GM19467 (cell line): ENCODE data around the gene CEP63.
"Not testable (repeated sequence)": the region's sequence is repeated elsewhere in the genome, so short reads cannot be mapped to it uniquely, and the experiment has no call there.

ENCODE experiments used
- ATAC-seq: cut with Tn5 transposase; IDR thresholded peaks from one replicate; pipeline ENCODE4 v1.9.1; 2021; ENCODE audit warnings: mild to moderate bottlenecking, moderate library complexity; ENCODE audit not compliant: unreplicated experiment

Gene CEP63

DNA sequence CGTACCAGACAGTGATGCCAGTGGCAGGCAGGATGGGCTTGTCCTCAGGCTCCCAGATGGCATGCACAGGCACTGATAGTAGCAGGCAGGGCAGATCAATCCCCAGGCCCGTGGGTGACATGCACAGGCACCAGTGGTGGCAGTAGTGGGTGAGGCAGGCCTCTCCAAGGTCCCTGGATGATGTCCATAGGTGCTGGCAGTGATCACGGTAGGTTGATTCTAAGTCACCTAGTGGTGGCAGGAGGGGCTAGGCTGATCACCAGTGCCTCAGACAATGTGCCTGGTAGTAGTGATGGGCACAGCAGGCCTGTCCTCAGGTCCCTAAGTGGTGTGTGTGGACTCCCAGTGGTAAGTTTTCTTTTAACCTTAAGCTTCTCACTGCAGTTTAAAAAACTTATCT is 19.6 kb downstream of the CEP63 start:
- ATAC-seq = no peak

- no peak for ATAC-seq
Observed at GRCh38 chr3:134511500-134511899, 25.6 kb downstream of the CEP63 start.

DNA sequence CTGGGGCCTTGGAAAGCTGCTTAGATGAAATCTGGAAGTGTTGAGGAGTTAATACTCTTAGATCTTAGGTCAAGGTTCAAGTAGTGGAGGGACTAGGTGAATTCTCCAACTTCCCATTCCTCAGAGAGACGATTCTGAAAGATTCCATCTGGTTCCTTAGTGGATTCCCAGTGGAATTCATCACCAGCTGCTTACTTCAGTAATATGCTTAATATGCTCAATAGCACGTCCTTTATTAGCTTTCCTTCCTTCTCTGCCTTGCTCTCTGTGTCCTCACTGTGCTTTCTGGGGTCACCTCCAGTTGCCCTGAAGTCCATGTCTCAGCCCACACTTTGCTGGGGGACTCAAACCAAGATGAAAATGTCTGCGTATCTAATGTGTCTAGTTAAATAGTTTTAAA is 31.0 kb downstream of the CEP63 start:
- ATAC-seq = no peak

GRCh38 chr3:134517791-134518190 is 31.9 kb downstream of the CEP63 start:
- no peak for ATAC-seq

- no peak for ATAC-seq
Observed at GRCh38 chr3:134522541-134522940, 36.7 kb downstream of the CEP63 start.

DNA sequence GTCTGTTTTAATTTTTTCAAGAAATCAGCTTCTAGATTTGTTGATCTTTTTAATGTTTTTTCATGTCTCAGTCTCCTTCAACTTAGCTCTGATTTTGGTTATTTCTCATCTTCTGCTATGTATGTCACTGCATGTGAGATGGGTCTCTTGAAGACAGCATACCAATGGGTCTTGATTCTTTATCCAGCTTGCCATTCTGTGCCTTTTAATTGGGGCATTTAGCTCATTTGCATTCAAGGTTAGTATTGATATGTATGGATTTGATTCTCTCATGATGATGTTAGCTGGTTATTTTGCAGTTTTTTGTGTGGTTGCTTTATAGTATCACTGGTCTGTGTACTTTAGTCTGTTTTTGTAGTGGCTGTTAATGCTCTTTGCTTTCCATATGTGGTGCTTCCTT is 39.4 kb downstream of the CEP63 start:
- no peak for ATAC-seq

DNA sequence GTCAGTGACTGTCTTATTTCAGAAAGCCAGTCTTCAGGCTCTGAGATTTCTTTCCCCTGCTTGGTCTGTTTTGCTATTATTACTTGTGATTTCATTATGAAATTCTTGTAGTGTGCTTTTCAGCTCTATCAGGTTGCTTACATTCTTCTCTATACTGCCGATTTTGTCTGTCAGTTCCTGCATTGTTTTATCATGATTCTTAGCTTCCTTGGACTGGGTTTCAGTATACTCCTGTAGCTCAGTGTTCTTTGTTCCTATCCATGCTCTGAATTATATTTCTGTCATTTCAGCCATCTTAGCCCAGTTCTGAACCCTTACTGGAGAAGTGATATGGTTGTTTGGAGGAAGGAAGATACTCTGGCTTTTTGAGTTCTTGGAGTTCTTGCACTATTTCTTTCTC is 40.5 kb downstream of the CEP63 start:
- ATAC-seq = no peak

DNA sequence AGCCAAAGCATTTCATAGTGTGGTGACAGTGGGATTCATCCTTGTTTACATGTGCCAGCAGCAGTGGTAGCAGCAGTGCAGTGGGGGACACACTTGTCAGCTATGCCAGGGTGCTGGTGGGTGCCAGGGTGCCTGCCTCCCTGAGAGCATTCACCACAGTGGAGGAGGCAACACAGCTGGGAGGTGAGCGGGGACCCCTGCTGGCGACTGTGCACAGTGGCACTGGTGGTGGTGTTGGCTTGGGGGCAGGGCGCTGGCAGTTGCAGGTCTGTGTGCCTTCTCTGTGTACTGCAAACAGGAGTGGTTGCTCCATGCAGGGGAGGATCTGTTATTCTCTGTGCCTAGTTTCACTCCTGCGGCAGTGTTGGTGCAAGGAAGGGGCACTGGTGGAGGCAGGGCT is 41.2 kb downstream of the CEP63 start:
- no peak for ATAC-seq

DNA sequence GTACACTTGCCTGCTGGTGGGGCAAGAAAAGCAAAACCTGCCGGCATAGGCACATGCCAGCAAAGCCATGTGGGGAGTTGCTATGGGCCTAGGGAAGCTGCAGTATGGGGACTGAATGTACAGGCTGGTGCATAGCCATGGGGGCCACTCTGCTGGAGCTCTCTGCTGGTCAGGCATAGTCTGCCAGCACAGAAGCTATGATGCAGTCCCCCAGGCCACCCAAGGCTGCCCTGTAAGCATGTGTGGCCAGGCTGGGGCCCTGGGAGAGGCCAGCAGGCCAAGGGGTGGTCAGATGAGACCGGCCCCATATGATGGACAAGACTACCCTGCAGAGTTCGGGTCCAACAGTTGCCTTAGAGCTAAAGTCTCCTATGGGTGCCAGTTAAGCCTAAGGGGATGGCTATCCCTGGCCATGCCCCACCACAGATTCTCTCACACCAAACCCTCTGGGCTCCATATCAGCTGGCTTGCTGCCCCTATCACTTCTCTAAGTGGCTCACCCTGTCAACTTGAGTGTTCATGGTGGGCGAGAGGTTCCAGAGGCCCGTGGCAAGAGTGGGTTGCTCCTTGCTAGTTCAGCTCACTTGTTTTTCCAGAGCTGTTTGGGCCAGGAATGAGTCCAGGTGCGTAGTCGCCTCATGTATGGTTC is 41.8 kb downstream of the CEP63 start:
- no peak for ATAC-seq

DNA sequence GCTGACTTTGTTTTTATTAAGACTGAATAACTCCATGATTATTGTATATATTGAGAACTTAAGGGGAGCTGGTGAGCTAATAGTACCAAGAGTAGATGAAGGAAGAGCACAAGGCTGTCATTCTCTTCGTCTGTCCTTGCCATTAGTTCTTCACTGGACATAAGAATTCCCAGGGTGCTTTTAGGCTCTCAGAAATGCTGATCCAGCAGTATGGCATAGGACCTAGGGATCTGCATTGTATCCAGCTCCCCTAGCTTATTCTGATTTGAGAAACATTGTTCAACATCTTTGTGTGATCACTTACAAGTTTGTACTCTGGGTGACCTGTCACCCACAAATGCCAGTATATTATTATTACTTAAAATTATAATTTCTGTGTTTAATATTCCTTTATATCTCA is 47.6 kb downstream of the CEP63 start:
- ATAC-seq = no peak

DNA sequence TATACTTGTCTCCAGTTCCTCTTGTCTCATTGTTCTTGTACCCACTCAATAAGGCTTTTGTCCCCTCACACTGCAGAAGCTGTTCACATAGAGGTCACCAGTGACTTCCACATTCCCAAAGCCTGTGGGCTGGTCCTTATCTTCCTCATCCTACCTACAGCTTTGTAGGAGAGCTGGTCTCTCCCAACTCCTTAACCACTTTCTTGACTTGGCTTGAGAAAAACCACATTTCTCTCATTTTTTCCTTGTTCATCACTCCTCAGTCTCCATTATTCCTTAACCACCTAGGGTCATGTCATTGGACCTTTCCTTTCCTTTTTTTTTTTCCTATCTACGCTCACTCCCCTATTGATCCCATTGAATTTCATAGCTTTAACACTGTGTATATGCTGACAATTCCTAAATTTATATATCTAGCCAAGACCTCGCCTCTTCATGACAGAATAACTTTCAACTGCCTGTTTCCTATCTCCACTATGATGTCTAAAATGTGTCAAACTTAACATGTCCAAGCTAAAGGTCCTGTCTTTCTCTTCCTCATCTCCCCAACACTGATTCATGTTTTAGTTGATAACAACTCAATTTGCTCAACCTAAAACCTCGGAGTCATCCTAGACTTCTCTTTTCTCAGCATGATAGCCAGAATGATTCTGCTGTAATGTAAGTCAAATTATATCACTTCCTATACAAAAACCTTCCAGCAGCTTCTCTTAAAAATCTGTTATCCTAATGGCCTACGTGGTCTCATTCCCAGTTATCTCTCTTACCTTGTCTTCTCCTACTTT is 49.5 kb downstream of the CEP63 start:
- no peak for ATAC-seq

DNA sequence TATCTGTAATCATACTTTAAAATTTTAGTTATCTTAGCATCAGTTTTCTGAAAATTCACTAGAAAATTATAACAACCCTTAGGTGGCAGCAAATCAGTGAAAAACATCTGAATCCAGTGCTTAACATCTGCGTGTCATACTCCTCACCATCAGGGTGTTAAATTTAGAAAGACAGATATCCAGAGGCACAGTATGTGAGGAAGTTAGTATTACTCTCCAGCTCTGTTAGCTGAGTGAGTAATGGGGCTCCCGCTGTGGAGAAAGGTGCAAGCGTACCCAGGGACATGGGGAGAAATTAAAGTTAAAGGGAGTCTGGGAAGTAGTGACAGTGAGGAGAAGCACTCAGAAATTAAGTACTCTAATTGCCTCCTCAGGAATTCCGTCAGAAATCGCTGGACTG is 50.9 kb downstream of the CEP63 start:
- no peak for ATAC-seq

DNA sequence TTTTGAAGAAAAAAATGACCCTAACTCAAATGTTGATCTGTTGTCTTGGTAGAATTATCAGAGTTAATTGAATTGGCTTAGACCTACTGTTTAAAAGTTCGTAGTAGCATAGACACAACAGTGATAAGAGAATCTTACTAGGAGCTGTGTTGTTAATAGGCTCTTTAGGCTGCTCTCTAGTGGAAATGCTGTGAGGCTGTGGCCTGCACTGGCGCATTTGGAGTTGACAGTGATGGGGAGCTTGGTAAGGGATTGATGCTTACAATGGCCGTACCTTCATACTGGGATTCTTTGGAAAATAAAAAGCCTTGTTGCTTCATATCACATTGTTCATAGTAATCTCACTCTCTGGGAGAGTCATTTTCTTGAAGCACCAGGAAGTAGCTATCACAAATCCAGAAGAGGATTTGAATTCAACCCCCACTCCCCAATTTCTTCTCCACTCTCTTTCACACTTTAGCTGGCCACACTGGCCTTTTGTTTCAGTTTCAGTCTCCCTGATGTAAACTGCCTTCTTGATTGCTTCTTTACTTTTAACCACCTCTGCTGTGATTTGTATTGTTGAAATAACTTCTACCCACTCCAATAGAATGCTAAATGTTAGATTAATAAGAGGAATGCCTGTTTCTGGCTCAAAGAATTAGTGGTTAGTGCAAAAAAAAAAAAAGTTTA is 56.6 kb downstream of the CEP63 start:
- ATAC-seq = no peak

DNA sequence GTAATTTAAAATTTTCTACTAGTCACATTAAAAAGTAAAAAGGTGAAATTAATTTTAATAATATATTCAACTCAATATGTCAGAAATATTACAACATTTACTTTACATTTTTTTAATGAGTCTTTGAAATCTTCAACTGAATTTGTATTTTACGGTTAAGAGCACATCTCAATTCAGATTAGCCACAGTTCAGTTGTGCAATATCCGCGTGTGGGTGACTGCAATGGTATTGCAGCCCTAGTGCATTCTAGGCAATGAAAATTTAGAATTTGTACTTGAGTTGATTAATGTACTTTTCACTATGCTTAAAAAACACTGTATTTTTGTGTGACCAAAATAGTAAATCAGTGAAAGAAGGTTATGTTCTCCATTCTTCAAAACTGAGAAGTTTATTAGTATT is 57.3 kb downstream of the CEP63 start:
- no peak for ATAC-seq

GRCh38 chr3:134544316-134544715 is 58.5 kb downstream of the CEP63 start:
- no peak for ATAC-seq

- not testable (repeated sequence) for ATAC-seq
Observed at GRCh38 chr3:134544783-134545182, 58.9 kb downstream of the CEP63 start.

DNA sequence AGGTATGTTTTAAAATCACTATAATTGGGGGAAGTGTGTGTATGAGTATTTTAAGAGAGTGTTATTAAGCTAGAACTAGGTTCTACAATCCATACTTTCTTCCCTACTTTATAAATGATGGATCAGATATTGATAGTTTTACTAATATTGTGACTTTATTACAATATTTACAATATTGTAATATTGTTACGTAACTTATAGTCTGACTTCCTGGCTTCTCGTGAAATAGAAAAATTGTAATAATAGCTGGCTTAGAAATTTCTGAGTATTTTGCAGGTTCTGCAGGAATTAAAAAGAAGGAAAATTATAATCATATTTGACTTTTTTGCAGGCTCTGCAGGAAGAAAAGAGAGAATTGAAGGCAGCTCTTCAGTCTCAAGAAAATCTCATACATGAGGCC is 60.0 kb downstream of the CEP63 start:
- ATAC-seq = no peak

DNA sequence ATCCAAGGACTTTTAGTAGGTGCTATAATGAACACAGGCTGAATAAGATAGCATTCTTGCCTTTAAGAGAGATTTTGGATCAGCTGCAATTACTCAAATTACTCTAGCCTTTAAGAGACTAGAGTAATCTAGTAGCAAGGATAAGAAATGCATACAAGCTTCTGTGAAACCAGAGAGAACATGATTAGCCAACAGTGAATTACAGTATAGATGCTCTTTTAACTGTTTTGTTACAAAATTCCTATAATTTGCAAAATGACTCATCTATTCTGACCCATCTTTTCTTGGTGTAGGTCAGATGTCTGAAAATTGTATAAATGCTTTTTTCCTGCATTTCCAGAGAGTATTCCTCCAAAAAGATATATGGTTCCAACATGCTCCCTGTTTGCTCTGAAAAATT is 66.9 kb downstream of the CEP63 start:
- no peak for ATAC-seq

GRCh38 chr3:134559591-134559990 is 73.7 kb downstream of the CEP63 start:
- no peak for ATAC-seq

GRCh38 chr3:134562055-134562454 is 76.2 kb downstream of the CEP63 start:
- ATAC-seq = no peak

- no peak for ATAC-seq
Observed at GRCh38 chr3:134563601-134564000, 77.7 kb downstream of the CEP63 start.

- no peak for ATAC-seq
Observed at GRCh38 chr3:134564991-134565390, 79.1 kb downstream of the CEP63 start.
